ENCODE data around the gene PTOV1.

PTOV1 gene

GRCh38 chr19:49873834-49874233, 22.9 kb downstream of the PTOV1 start:
- DNase-seq (ENCODE audit: low read depth in 2 of 2): no peak

- DNase-seq (ENCODE audit: low read depth in 2 of 2): no peak
Measured at GRCh38 chr19:49874503-49875157, 23.7 kb downstream of the PTOV1 start.

- no peak for DNase-seq (ENCODE audit: low read depth in 2 of 2)
Measured at GRCh38 chr19:49875177-49875576, 24.2 kb downstream of the PTOV1 start.

- DNase-seq (ENCODE audit: low read depth in 2 of 2): peak in 1 of 2 donors; percentile 39
Measured at GRCh38 chr19:49875857-49876421, 25.0 kb downstream of the PTOV1 start.

- DNase-seq (ENCODE audit: low read depth in 2 of 2): peak; percentile 95 to 96
Measured at GRCh38 chr19:49876422-49877019, 25.6 kb downstream of the PTOV1 start.

- DNase-seq (ENCODE audit: low read depth in 2 of 2): peak; percentile 94 to 97
Measured at GRCh38 chr19:49877020-49877878, 26.3 kb downstream of the PTOV1 start, which contains the start of the genes AKT1S1 and TBC1D17. Gene AKT1S1, minus strand, starts transcription at chr19:49877355. Its CDS starts 4,060 bp downstream, at chr19:49873295. Gene TBC1D17, plus strand, starts transcription at chr19:49877702. Its CDS starts 22 bp downstream, at chr19:49877724.

GRCh38 chr19:49877879-49878743, 27.2 kb downstream of the PTOV1 start:
- peak; percentile 98 for DNase-seq (ENCODE audit: low read depth in 2 of 2)

GRCh38 chr19:49878744-49879070, 27.7 kb downstream of the PTOV1 start:
- DNase-seq (ENCODE audit: low read depth in 2 of 2): no peak

- DNase-seq (ENCODE audit: low read depth in 2 of 2): no peak
Measured at GRCh38 chr19:49879243-49879963, 28.4 kb downstream of the PTOV1 start.

GRCh38 chr19:49880162-49880869, 29.4 kb downstream of the PTOV1 start:
- no peak for DNase-seq (ENCODE audit: low read depth in 2 of 2)

- no peak for DNase-seq (ENCODE audit: low read depth in 2 of 2)
Measured at GRCh38 chr19:49881186-49881585, 30.2 kb downstream of the PTOV1 start.

GRCh38 chr19:49881672-49882394, 30.9 kb downstream of the PTOV1 start:
- no peak for DNase-seq (ENCODE audit: low read depth in 2 of 2)

GRCh38 chr19:49882643-49883042, 31.7 kb downstream of the PTOV1 start:
- DNase-seq (ENCODE audit: low read depth in 2 of 2): no peak

- no peak for DNase-seq (ENCODE audit: low read depth in 2 of 2)
Measured at GRCh38 chr19:49883094-49883493, 32.1 kb downstream of the PTOV1 start.

- no peak for DNase-seq (ENCODE audit: low read depth in 2 of 2)
Measured at GRCh38 chr19:49884109-49884508, 33.1 kb downstream of the PTOV1 start.

GRCh38 chr19:49884760-49885159, 33.8 kb downstream of the PTOV1 start:
- DNase-seq (ENCODE audit: low read depth in 2 of 2): no peak

GRCh38 chr19:49887037-49887664, 36.2 kb downstream of the PTOV1 start:
- DNase-seq (ENCODE audit: low read depth in 2 of 2): no peak

- no peak for DNase-seq (ENCODE audit: low read depth in 2 of 2)
Measured at GRCh38 chr19:49887665-49888509, 36.9 kb downstream of the PTOV1 start.
